NCI-H1048 (cell line): ENCODE measurements around the gene ZBP1.

Experiments
- DNase-seq: peaks from one replicate; lab custom pipeline; 2025; lab: John Stamatoyannopoulos, UW

ZBP1 gene

DNA sequence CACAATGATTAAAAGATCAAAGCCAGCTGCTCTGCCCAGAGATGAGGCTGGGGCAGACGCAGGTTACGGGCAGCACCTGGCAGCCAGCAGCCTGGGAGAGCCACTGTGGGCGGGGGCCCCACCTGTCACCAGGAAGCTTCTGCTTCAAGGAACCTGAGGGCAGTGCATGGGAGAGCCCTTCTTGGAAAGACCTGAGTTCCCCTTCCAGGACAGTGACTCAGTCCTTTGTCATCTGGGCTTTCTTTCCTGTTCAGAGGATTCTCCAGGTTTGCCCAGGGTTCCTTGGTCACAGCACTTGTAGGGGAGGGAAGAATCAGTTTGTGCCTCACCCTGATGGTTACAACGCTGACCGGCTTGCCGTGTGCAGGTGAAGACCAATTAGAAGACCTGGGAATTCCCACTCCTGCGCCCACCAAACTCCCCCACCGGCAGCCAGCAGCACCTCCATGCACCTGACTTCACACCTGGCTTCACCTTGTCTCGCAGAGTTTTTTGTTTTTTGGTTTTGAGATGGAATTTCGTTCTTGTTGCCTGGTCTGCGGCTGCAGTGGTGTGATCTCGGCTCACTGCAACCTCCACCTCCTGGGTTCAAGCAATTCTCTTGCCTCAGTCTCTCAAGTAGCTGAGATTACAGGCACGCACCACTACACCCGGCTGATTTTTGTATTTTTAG lies 2.0 kb downstream of the ZBP1 start:
- DNase-seq = no peak

DNA sequence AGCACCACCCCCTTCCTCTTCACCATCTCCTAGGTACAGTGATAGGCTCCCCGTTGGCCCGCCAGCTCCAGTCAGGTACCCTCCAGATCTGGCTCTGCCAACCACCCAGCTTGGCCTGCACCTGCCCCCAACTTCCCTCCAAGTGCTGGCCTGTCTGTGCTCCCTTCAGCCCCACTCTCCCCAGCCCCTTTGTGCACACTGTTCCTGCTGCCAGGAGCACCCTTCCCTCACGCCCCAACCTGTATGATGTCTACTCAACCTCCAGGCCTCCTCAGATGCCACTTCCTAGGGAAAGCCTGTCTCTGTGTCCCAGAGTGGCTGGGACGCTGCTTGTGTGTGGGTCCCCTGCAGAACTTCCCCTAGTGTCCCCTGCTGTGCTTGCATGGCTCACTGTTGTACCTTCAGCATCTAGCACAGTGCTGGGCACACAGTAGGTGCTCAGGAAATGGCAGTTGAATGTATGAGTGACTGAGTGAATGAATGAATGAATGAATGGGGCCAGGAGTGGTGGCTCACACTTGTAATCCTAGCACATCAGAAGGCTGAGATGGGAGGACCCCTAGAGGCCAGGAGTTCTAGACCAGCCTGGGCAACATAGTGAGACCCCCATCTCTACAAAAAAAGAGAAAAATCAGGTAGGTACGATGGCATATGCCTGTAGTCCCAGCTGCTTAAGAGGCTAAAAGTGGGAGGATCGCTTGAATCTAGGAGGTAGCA lies 3.0 kb downstream of the ZBP1 start:
- DNase-seq = no peak

DNA sequence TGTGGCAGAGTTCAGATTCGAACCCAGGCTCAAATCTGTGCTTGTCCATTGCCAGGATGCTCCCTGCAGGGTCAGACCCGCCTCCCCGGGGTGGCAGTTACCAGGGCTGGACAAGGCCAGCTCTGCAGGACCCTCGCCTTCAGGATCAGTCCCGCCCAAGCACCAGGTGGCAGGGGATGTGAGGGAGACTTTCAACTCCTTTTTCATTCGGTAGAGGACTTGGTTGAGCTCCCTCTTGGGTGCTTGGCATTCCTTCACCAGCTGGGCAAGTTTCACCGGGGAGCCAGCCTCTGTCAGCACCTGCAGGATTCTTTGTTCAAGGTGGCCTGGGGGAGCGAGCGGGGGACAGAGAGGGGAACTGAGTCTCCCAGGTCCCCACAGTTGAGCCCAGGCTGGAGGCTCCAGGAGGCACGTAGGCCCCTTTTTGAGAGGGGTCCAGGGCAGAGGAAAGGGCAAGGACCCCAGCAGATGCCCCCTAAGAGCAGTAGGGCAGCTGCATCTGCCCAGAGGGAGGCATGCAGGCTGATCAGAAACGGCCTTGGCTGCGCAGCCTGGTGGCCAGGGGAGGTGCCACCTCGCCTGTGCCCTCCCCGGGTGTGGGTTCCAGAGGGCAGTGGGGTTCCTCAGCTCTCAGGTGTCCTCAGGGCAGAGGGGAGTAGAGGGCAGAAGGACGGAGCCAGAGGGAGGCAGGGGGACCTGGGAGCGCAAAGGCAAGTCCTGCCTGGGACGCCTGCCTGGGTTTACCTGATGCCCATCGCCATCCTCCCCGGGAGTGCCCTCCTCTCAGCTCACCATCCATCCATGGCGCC lies 3.9 kb downstream of the ZBP1 start:
- DNase-seq = no peak

DNA sequence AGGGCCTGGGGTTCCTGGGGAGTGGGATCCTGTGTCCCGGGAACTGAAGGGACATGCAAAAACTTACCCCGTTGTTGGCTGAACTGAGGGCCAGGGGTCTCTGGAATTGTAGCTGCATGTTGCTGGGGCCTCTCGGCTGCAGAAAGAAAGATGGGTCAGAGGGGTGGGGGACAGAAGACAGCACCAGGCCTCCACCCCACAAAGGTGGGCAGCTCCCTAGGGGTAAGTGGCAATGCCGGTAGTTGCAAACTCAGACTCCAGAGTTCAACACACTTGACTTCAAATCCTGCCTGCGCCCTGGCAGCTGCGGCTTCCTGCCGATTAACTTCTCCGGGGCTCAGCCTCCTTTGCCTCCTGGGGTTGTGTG lies 4.8 kb downstream of the ZBP1 start:
- DNase-seq = no peak

DNA sequence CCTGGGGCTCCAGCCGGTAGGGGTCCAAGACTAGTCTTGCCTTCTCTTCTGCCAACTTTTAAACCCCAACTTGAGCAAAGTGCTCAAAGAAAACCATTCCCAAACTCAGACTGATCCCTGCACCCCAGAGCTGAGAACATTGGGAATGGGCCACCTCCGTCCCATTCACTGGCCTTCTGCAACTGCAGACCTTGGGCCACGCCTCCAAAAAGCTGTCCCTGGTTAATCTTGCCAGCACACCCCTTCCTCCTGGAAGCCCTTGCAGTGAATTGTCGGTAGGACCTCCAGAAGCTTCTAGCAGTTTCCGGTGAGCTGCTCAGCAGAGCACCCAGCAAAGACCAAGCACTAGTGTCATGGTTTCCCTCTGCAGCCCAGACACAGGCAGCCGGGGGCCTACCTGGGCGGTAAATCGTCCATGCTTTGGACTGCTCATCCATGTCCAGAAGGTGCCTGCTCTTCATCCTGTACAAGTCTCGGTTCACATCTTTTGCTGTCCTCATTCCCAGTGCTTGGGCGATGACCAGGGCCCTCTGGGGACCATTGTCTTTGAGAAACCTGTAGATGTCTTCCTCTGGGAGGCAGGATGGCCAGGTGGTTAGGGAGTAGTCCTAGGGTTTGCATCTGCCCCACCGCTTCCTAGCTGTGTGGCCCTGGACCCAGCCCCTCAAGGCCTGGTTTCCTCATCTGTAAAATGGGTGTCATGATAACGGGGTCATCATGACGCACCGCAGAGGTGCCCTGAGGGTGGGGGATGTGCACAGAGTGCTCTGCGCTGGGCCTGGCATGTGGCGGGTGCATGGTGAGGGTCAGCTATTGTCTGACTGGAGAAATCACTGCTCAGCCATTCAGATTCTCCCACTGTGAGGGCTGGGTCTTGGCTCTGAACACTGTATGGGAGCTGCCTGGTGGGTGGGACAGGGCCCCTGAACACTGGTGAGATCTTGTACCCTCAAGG lies 5.5 kb downstream of the ZBP1 start:
- no peak for DNase-seq

DNA sequence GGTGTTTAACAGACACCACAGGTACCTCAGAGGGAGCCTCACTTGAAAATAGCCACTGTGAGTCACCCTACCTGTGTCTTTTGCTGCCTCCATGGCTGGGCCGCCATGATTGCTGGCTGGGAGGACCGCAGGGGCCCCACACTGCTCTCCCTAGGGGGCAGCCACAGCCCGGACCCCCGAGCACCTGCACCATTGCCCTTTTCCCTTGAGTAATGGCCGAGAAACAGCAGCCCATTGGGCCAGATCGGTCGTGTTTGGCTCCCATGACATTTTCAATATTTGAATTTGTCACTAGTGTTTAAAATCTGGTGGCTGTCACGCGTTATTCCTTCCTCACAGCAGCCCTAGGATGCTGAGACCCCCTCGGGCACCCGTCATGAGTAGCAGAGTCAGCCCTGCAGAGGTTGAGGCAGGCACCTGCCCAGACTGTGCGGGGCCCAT lies 6.7 kb downstream of the ZBP1 start:
- DNase-seq = no peak

DNA sequence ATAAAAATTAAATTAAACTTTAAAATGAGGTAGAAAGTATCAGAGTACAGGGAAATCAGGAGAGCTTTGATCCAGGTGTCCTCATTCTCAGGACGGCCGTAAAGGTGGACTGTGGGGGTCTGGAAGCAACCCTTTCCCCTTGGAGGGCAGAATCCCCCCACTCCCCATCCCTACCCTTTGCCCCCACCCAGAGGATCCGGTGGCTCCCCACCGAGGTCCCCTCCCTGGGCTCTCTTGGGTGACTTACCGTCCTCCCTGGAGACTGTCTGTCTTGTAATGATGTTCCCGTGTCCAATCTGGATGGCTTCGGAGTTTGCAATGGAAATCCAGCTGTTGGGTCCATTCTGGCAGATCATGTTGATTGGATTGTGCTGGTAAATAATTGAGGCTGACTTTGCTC lies 7.3 kb downstream of the ZBP1 start:
- DNase-seq = no peak

DNA sequence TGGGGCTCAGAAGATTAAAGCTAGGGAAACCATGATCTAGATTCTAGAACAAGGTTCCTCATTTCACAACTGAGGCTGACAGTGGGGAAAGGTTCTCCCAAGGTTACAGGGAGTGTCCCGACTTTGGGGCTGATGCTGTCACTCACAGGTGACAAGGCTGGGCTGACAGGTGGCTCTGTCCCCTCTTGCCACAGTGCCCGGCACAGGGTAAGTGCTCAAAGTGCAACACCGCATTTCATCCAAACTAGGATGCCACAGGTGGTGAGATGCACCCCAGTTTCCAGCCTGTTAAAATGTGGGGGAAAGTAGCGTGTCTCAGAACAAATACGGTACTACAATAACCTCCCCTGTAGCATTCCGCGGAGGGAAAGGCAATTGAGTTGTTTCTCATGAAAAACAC lies 7.8 kb downstream of the ZBP1 start:
- no peak for DNase-seq

DNA sequence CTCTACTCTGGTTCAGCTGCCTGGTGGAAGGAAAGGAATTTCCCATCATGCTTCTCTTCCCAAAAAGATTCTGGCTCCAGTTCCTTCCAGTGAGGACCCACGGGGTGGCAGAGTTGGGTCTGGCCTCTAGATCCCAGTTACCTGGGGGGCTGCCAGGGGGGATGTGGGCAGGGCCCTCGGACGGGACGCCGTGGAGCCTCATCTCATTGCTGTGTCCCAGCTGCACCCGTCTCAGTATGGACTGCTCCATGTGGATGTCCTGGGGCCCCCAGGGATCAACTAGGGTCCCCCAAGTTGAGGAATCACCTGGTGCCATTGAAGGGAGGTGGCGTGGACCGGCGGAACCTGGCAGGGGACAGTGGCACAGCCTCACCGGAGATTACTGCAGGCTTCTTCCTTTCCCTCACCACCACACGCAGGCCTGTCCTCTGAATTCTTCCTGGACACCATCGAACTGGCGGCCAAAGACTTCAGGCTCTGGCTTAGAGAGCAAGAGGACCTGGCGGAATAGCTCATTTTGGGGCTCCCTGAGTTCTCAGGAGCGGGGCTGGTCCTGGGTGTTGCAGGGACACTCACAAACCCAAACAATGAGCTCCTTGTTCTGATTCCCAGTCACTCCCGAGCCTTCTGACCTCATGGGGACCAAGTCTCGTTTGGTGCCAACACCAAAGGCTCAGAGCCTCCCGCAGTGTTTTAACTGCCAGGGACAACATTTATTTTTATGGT lies 8.5 kb downstream of the ZBP1 start:
- no peak for DNase-seq

DNA sequence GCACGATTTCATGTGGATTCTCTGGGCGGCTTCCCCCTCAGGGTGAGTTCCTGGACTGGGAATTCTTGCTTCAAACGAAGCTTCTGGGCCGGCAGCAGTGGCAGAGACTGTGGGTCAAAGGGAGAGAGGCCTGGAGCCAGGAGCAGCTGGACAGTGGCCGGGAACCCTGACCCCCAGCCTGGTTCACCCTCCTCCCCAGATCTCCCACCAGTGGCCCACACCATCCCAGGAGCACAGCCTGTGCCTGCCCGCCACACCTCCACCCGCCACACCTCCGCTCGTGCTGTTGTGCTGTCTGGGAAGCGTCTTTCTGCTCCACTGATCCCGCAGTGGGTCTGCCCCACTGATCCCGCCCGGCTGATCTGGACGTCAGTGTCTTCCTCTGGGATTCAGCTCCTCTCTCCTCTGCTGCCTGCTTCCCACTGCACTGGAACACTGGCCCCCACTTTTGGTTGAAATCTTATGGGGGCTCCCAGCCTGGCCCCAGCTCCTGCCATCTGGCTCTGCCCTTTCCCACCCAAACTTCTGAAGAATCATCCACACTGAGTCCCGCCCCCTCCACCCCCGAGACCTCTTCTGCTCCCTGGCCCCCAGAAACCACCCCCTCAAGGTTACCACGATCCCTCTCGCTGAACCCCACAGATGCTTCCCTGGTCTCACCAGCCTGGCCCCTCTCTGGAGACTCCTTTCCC lies 9.8 kb downstream of the ZBP1 start:
- no peak for DNase-seq

DNA sequence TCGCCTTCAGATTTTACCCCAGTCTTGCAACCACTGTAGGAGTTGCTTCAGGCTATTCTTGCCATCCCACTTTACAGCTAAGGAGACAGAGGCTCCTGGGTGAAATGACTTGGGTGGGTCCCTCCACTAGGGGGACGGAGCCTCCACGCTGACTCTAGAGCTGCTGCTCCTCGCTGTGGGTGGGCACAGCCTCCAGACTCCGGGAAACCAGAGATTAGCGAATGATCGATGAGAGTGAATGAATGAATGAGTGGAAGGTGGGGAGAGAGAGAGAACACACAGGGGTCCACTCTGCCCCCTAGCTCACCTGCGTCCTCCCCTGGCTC lies 10.4 kb downstream of the ZBP1 start:
- no peak for DNase-seq

DNA sequence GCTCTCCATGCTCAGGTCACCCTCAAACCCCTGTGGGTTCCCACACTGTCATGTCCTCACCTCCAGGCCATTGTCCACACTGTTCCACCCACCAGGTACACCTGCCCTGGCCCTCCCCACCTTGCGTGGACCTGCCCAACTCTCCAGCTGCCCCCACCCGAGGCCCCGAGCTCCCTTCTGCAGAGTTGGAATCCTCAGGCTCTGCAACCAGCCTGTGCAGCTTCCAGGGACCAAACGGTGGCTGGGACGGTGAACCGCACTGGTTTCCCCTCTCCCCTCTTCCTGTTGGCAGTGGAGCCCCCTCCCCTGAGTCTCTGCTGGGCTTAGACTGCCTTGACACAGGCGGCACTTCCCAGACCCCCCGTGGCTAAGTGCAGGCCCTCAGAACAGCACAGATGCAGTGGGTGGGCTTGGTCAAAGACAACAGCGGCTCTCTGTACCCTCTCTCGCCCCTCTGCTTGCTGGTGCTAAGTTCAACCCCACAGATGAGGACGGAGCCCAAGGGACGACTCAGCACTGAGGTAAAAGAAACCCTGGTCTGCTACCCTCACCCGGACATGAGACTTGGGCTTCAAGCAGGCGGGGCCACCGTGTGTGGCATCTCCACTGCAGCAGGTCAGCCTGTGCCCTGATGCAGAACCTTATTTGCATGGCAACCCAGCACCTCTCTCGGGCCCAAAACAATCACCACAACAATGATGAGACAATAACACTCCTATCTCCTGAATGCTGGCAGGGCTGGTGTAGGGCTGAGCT lies 11.0 kb downstream of the ZBP1 start:
- DNase-seq = no peak

DNA sequence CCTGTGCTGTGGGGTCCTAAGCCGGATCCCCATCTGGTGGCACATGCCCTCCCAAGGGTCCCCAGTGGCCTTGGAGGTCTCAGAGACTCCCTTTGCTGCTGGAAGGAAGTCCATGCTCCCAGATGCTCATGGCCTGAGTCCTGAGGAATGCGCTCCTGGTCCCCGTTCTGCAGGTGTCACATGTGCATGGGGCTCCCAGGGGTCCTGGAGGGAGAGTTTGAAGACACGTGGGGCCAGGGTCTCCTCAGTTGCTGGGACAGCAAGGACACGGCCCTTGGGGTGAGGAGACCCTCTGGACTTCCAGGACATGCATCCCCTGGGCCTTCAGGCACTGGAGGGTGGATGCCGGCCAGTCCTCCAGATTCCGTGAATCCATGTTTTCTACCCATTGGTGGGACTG lies 11.7 kb downstream of the ZBP1 start:
- no peak for DNase-seq

DNA sequence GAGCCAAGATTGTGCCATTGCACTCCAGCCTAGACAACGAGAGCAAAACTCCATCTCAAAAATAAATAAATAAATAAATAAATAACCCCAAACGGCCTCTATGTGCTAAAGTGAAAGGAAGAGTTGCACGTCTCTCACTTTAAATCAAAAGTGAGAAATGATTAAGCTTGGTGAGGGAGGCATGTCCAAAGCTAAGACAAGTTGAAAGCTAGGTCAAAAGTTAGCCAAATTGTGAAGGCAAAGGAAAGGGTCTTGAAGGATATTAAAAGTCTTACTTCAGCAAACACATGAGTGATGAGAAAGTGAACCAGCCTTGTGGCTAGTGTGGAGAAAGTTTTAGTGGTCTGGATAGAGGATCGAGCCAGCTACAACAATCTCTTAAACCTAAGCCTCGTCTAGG lies 14.3 kb downstream of the ZBP1 start:
- DNase-seq = no peak

DNA sequence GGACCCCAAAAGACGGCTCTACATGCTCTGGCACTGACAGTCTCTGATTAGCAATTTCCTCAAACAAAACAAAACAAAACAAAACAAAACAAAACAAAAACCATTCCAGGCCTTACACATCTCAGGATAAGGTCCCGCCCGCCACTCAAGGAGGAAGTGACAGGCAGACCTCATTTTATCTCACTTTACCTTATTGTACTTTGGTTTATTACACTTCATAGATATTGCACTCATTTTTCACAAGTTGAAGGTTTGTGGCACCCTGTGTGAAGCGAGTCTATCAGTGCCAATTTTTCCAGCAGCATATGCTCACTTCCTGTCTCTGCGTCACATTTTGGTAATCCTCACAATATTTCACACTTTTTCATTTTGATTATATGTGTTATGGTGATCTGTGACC lies 15.2 kb downstream of the ZBP1 start:
- no peak for DNase-seq

DNA sequence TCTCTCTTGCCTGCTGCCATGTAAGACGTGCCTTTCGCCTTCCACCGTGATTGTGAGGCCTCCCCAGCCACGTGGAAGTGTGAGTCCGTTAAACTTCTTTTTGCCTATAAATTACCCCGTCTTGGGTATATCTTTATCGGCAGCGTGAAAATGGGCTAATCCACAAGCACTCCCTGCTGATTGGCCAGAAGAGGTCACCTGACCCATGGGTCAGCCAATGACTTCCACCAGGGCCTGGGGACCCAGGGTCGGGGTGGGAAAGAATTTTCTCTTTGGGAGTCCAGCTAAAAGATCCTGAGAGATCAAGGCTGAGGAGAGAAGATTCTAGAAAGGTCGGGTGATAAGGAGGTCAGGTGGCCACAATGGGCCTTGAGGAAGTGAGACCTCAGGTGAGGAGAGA lies 17.1 kb downstream of the ZBP1 start:
- no peak for DNase-seq

DNA sequence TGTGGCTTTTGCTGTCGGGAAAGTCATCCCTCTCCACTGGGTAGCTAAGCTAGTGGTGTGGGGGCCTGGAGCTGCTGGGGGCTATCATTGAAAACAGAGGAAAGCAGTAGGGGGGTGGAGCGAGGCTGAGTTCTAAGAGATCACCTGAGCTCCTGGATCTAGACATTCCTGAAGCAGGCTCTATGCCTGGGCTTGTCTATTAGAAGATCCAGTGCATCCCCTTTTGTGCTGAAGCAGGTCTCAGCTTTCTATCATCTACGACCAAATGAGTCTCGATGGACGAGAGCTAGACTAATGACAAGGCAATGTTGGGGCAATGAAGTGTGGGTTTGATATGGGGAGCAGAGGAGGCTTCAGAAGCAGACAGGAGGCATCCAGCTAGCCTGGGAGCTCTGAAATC lies 18.5 kb downstream of the ZBP1 start:
- no peak for DNase-seq

DNA sequence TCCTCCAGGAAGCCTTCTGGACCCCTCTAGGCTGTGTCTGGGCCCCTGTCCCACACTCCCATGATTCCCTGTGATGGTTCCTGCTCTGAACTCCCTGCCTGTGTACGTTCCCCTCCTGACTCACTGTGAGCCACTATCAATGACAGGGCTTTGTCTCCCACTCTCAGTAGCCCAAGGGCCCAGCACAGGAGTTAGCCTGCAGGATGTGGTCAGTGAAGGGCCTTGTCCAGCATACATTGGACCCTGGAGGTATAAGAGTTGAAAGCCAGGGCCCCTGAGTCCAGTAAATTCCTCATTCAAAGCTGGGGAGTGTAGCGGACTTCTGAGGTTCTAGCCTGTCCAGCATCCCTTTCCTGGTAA lies 19.0 kb downstream of the ZBP1 start:
- no peak for DNase-seq

DNA sequence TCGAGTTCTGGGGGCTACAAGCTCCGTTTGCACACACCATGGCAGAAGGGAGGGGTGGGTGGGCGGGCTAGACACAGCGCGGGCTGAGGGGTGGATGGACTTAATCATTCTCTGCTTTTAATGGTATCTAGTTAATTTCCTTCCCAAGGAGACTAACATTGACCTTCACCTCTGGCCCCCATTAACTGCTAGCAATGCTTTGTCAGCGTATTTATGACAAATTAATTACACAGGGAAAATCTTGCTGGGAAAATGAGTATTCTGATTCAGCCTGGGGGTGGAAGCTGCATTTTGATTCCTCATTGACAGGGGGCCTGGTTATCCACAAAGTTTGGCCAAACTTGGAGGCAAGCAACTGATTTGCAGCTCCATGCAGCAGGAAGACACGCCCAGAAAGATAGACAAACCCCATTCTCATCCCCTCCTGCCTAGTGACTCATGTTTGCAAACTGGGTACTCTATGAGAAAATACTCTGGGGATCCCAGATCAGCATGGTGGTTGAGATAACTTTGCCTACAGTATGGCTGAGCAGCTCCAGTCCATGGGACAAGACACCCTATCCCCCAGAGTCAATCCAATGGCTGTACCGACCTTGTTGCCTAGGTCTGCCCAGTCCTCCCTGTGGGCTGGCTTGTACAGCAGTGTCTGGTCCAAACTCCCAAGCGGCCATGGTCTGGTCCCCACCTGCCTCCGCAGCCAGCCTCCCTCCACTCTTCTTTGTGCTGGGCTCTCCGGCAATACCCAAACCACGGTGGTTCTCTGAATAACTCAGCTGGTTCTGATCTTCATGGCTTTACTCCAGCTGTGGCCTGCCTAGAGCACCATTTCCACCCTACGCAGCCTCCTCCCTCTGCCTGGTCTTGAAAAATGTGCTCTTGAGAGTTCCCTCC lies 19.7 kb downstream of the ZBP1 start:
- DNase-seq = no peak
